HG03095 (cell line): ENCODE data around the gene CFAP161.

ENCODE experiments used
- ATAC-seq: cut with Tn5 transposase; IDR thresholded peaks from one replicate; pipeline ENCODE4 v1.9.1; 2021; ENCODE audit warnings: moderate library complexity; ENCODE audit not compliant: unreplicated experiment

The CFAP161 gene

GRCh38 chr15:81133782-81134461, at the start of gene CFAP161:
CFAP161 (plus strand) TSS chr15:81134270; CDS start chr15:81134330, 60 bp downstream.
- no peak for ATAC-seq

- no peak for ATAC-seq
These were observed 49.4 kb upstream of the CFAP161 start for GRCh38 chr15:81084716-81085115.

- no peak for ATAC-seq
These were observed 48.9 kb upstream of the CFAP161 start for GRCh38 chr15:81085213-81085612.

- ATAC-seq = no peak
These were observed 48.2 kb upstream of the CFAP161 start for GRCh38 chr15:81085898-81086297.

- ATAC-seq = no peak
These were observed 47.0 kb upstream of the CFAP161 start for GRCh38 chr15:81087066-81087465.

GRCh38 chr15:81087694-81088093, 46.4 kb upstream of the CFAP161 start:
- ATAC-seq = no peak

- ATAC-seq = no peak
These were observed 45.5 kb upstream of the CFAP161 start for GRCh38 chr15:81088470-81089013.

- no peak for ATAC-seq
These were observed 42.0 kb upstream of the CFAP161 start for GRCh38 chr15:81091889-81092558.

- no peak for ATAC-seq
These were observed 41.5 kb upstream of the CFAP161 start for GRCh38 chr15:81092559-81092902.

GRCh38 chr15:81093961-81094360, 40.1 kb upstream of the CFAP161 start:
- no peak for ATAC-seq

- ATAC-seq = no peak
These were observed 38.2 kb upstream of the CFAP161 start for GRCh38 chr15:81095690-81096365.

- ATAC-seq = no peak
These were observed 37.7 kb upstream of the CFAP161 start for GRCh38 chr15:81096398-81096797.

- ATAC-seq = no peak
These were observed 36.8 kb upstream of the CFAP161 start for GRCh38 chr15:81097116-81097889.

GRCh38 chr15:81097890-81098280, 36.2 kb upstream of the CFAP161 start:
- no peak for ATAC-seq

- ATAC-seq = no peak
These were observed 35.7 kb upstream of the CFAP161 start for GRCh38 chr15:81098349-81098748.

- ATAC-seq = no peak
These were observed 35.0 kb upstream of the CFAP161 start for GRCh38 chr15:81098861-81099651.

GRCh38 chr15:81101894-81102815, 31.9 kb upstream of the CFAP161 start:
- no peak for ATAC-seq

GRCh38 chr15:81103857-81104256, 30.2 kb upstream of the CFAP161 start:
- no peak for ATAC-seq

- ATAC-seq = no peak
These were observed 28.5 kb upstream of the CFAP161 start for GRCh38 chr15:81105545-81105944.
